ENCODE data around the gene RNF8.

The RNF8 gene

GRCh38 chr6:37426945-37427510, 73.2 kb downstream of the RNF8 start:
- H3K4me1 ChIP-seq (ENCODE audit: control insufficient read depth, insufficient read depth, low read length): no peaks in the 10 kb centered on the region
- no peaks in the 10 kb centered on the region for H3K27me3 ChIP-seq (ENCODE audit: control insufficient read depth, insufficient read depth, low read length, poor library complexity, severe bottlenecking)
- no peak overlapping the region for H3K4me3 ChIP-seq (ENCODE audit: insufficient read depth, low read depth, low read length)
- no peaks in the 10 kb centered on the region for H3K36me3 ChIP-seq (ENCODE audit: control insufficient read depth, insufficient read depth, low read length)
- 89 to 95% methylated on average over 5 to 6 of the region's 6 CpGs for WGBS, 2 experiments
- H3K27ac ChIP-seq (ENCODE audit: insufficient read depth, low read depth, low read length, poor library complexity, severe bottlenecking): no peak overlapping the region
- no peaks in the 10 kb centered on the region for H3K9me3 ChIP-seq (ENCODE audit: control insufficient read depth, low read length)

DNA sequence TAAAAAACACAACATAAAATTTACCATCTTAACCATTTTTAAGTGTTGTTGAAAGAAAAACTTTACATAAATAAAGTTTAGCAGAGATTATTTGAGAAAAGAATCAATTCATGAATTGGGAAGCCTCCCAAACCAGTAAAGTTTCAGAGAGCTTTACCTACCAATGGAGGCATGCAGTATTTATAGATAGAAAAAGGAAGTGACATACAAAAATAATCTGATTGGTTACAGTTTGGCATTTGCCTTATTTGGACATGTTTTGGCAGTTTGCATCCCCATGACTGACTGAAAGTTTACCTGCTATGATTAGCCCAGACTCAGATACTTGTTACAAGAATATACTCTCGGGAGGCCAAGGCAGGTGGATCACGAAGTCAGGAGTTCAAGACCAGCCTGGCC, 75.6 kb downstream of the RNF8 start:
- Histone ChIP-seq H3K9me3 (ENCODE audit: control insufficient read depth, low read length) (no peaks in the 10 kb centered on the region), H3K4me1 (ENCODE audit: control insufficient read depth, insufficient read depth, low read length) (peaks cover 5% of the 10 kb centered on the region), H3K36me3 (ENCODE audit: control insufficient read depth, insufficient read depth, low read length) (no peaks in the 10 kb centered on the region), H3K27ac (ENCODE audit: insufficient read depth, low read depth, low read length, poor library complexity, severe bottlenecking) (no peak overlapping the region), H3K4me3 (ENCODE audit: insufficient read depth, low read depth, low read length) (no peak overlapping the region), H3K27me3 (ENCODE audit: control insufficient read depth, insufficient read depth, low read length, poor library complexity, severe bottlenecking) (no peaks in the 10 kb centered on the region)
- 82 to 83% methylated on average over 2 of the region's 2 CpGs for WGBS, 2 experiments

DNA sequence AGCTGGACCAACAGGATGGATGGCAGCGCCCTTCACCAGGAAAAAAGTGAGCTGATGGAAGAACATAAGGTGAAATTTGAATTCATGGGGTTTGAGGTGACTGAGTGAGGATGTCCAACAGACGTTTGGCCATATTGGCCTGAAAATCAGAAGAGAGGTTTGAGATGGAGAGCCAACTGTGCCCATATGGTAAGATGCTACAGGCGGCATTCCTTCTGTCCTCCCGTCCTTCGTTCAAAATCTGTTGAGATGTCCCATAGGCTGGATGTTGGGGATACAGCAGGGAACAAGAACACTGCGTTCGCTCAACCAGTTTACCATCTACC, 78.8 kb downstream of the RNF8 start:
- Histone ChIP-seq H3K36me3 (ENCODE audit: control insufficient read depth, insufficient read depth, low read length) (no peaks in the 10 kb centered on the region), H3K27me3 (ENCODE audit: control insufficient read depth, insufficient read depth, low read length, poor library complexity, severe bottlenecking) (no peaks in the 10 kb centered on the region), H3K4me1 (ENCODE audit: control insufficient read depth, insufficient read depth, low read length) (peaks cover 5% of the 10 kb centered on the region), H3K9me3 (ENCODE audit: control insufficient read depth, low read length) (no peaks in the 10 kb centered on the region), H3K4me3 (ENCODE audit: insufficient read depth, low read depth, low read length) (peak overlapping the region; percentile 97), H3K27ac (ENCODE audit: insufficient read depth, low read depth, low read length, poor library complexity, severe bottlenecking) (no peak overlapping the region)
- WGBS, 2 experiments: 44 to 45% methylated on average over 7 of the region's 7 CpGs

DNA sequence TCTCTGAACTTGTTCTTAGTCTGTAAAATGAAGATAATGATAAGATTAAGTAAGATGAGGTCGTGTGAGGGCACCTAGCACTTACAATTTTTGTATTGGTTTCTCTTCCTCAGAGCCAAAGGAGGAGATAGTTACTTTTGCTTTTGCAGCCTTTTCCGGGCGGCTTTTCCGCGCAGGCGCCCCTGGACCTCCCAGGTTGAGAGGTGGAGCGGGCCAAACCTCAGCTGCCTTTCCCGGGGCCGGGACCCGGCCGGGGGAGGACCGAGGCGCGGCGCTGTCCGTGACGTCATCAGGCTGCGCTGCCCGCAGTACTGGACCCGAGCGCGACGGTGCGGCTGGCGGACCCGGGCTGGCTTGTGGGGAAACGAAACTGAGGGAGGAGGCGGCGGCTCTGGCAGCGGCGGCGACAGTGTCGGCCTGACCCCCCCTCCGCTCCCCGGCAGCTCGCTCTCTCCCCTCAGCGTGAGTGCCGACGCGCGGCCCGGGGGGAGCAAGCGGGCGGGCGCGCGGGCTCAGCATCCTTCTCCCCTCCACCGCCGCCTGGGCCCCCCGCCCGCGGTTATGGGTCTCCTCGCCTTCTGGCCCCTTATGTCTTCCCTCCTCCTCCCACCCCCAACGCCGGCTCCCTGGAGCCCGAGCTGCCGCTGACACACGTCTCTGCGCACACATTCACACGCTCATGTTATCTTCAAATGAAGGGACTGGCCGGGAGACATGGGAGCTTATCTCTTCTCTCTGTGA, 79.3 kb downstream of the RNF8 start, which contains the start of gene CMTR1:
TSS of gene CMTR1 (plus strand) at position 306 of the 741 bp plus-strand sequence. CDS start 2,409 bp downstream, outside the sequence.
- Histone ChIP-seq H3K9me3 (ENCODE audit: control insufficient read depth, low read length) (no peaks in the 10 kb centered on the region), H3K4me3 (ENCODE audit: insufficient read depth, low read depth, low read length) (peak within 1 kb of the TSS; percentile 97), H3K27me3 (ENCODE audit: control insufficient read depth, insufficient read depth, low read length, poor library complexity, severe bottlenecking) (no peaks in the 10 kb centered on the region), H3K36me3 (ENCODE audit: control insufficient read depth, insufficient read depth, low read length) (no peaks in the 10 kb centered on the region), H3K27ac (ENCODE audit: insufficient read depth, low read depth, low read length, poor library complexity, severe bottlenecking) (no peak within 1 kb of the TSS), H3K4me1 (ENCODE audit: control insufficient read depth, insufficient read depth, low read length) (peaks cover 5% of the 10 kb centered on the region)
- 0% methylated on average over 61 of the region's 61 CpGs for WGBS, 2 experiments

GRCh38 chr6:37433657-37434271, 80.0 kb downstream of the RNF8 start:
- no peaks in the 10 kb centered on the region for H3K27me3 ChIP-seq (ENCODE audit: control insufficient read depth, insufficient read depth, low read length, poor library complexity, severe bottlenecking)
- peak overlapping the region; percentile 97 for H3K4me3 ChIP-seq (ENCODE audit: insufficient read depth, low read depth, low read length)
- H3K9me3 ChIP-seq (ENCODE audit: control insufficient read depth, low read length): no peaks in the 10 kb centered on the region
- H3K36me3 ChIP-seq (ENCODE audit: control insufficient read depth, insufficient read depth, low read length): no peaks in the 10 kb centered on the region
- no peak overlapping the region for H3K27ac ChIP-seq (ENCODE audit: insufficient read depth, low read depth, low read length, poor library complexity, severe bottlenecking)
- peaks cover 5% of the 10 kb centered on the region for H3K4me1 ChIP-seq (ENCODE audit: control insufficient read depth, insufficient read depth, low read length)
- WGBS, 2 experiments: 39 to 42% methylated on average over 13 of the region's 13 CpGs

DNA sequence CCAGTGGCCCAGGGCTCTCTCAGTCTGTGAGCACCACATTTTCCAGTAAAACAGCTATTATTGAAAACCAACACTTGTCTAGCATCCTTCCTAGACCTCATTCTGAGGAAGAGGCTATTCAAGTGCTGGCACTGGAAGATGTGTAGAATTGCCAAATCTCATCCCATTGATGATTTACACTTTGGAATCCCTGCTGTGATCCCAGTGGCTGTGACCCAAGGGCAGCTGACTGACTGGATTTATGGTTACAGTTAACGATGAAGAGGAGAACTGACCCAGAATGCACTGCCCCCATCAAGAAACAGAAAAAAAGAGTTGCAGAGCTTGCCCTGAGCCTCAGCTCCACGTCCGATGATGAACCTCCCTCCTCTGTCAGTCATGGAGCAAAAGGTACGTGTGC, 81.6 kb downstream of the RNF8 start:
- Histone ChIP-seq H3K36me3 (ENCODE audit: control insufficient read depth, insufficient read depth, low read length) (no peaks in the 10 kb centered on the region), H3K27me3 (ENCODE audit: control insufficient read depth, insufficient read depth, low read length, poor library complexity, severe bottlenecking) (no peaks in the 10 kb centered on the region), H3K9me3 (ENCODE audit: control insufficient read depth, low read length) (no peaks in the 10 kb centered on the region), H3K4me1 (ENCODE audit: control insufficient read depth, insufficient read depth, low read length) (peaks cover 5% of the 10 kb centered on the region), H3K4me3 (ENCODE audit: insufficient read depth, low read depth, low read length) (no peak overlapping the region), H3K27ac (ENCODE audit: insufficient read depth, low read depth, low read length, poor library complexity, severe bottlenecking) (no peak overlapping the region)
- WGBS, 2 experiments: 94% methylated on average over 4 of the region's 4 CpGs

GRCh38 chr6:37435816-37436215, 82.0 kb downstream of the RNF8 start:
- WGBS, 2 experiments: 72 to 88% methylated on average over 5 of the region's 5 CpGs
- no peak overlapping the region for H3K4me3 ChIP-seq (ENCODE audit: insufficient read depth, low read depth, low read length)
- no peaks in the 10 kb centered on the region for H3K27me3 ChIP-seq (ENCODE audit: control insufficient read depth, insufficient read depth, low read length, poor library complexity, severe bottlenecking)
- no peaks in the 10 kb centered on the region for H3K9me3 ChIP-seq (ENCODE audit: control insufficient read depth, low read length)
- H3K27ac ChIP-seq (ENCODE audit: insufficient read depth, low read depth, low read length, poor library complexity, severe bottlenecking): no peak overlapping the region
- H3K36me3 ChIP-seq (ENCODE audit: control insufficient read depth, insufficient read depth, low read length): no peaks in the 10 kb centered on the region
- H3K4me1 ChIP-seq (ENCODE audit: control insufficient read depth, insufficient read depth, low read length): peaks cover 5% of the 10 kb centered on the region

GRCh38 chr6:37438930-37439329, 85.1 kb downstream of the RNF8 start:
- H3K4me3 ChIP-seq (ENCODE audit: insufficient read depth, low read depth, low read length): no peak overlapping the region
- WGBS, 2 experiments: 83 to 100% methylated on average over 1 of the region's 1 CpG
- no peak overlapping the region for H3K27ac ChIP-seq (ENCODE audit: insufficient read depth, low read depth, low read length, poor library complexity, severe bottlenecking)
- H3K36me3 ChIP-seq (ENCODE audit: control insufficient read depth, insufficient read depth, low read length): peaks cover under 1% of the 10 kb centered on the region
- H3K27me3 ChIP-seq (ENCODE audit: control insufficient read depth, insufficient read depth, low read length, poor library complexity, severe bottlenecking): no peaks in the 10 kb centered on the region
- no peaks in the 10 kb centered on the region for H3K9me3 ChIP-seq (ENCODE audit: control insufficient read depth, low read length)
- H3K4me1 ChIP-seq (ENCODE audit: control insufficient read depth, insufficient read depth, low read length): peaks cover 2% of the 10 kb centered on the region

- H3K36me3 ChIP-seq (ENCODE audit: control insufficient read depth, insufficient read depth, low read length): peaks cover 20% of the 10 kb centered on the region
- no peak overlapping the region for H3K4me3 ChIP-seq (ENCODE audit: insufficient read depth, low read depth, low read length)
- H3K27me3 ChIP-seq (ENCODE audit: control insufficient read depth, insufficient read depth, low read length, poor library complexity, severe bottlenecking): no peaks in the 10 kb centered on the region
- H3K27ac ChIP-seq (ENCODE audit: insufficient read depth, low read depth, low read length, poor library complexity, severe bottlenecking): no peak overlapping the region
- no peaks in the 10 kb centered on the region for H3K9me3 ChIP-seq (ENCODE audit: control insufficient read depth, low read length)
- H3K4me1 ChIP-seq (ENCODE audit: control insufficient read depth, insufficient read depth, low read length): no peaks in the 10 kb centered on the region
- WGBS, 2 experiments: 90 to 93% methylated on average over 6 of the region's 6 CpGs
Measured at GRCh38 chr6:37441651-37442050, 87.9 kb downstream of the RNF8 start.

- no peak overlapping the region for H3K4me3 ChIP-seq (ENCODE audit: insufficient read depth, low read depth, low read length)
- H3K27ac ChIP-seq (ENCODE audit: insufficient read depth, low read depth, low read length, poor library complexity, severe bottlenecking): no peak overlapping the region
- 96% methylated on average over 4 of the region's 4 CpGs for WGBS, 2 experiments
- no peaks in the 10 kb centered on the region for H3K4me1 ChIP-seq (ENCODE audit: control insufficient read depth, insufficient read depth, low read length)
- no peaks in the 10 kb centered on the region for H3K9me3 ChIP-seq (ENCODE audit: control insufficient read depth, low read length)
- H3K27me3 ChIP-seq (ENCODE audit: control insufficient read depth, insufficient read depth, low read length, poor library complexity, severe bottlenecking): no peaks in the 10 kb centered on the region
- H3K36me3 ChIP-seq (ENCODE audit: control insufficient read depth, insufficient read depth, low read length): peaks cover 25% of the 10 kb centered on the region
Measured at GRCh38 chr6:37442416-37443215, 88.8 kb downstream of the RNF8 start.
